ENCODE results near the gene XYLT2.

The XYLT2 gene

DNA sequence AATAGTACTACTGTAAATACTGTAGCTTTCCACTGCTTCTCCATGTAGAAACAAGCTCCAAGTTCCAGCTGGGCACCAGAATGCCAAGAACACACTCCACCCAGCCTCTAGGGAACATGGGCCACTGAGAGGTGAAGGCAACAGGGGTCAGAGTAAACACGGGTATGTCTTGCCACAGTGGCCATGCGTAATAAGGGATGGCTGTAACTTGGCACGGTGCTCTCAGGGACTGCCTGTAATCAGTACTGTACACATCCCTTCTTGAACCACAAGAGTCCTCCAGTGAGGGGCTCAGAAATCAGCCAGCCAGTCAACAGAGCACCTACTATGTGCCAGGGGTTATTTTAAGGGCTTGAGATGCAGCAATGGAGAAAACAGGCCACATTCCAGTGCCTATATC is 40.6 kb downstream of the XYLT2 start:
- H3K4me3 ChIP-seq (ENCODE audit: low read depth, low read length): no peak overlapping the region
- TF ChIP-seq CTCF (IDR thresholded peaks at IDR 0.05; ENCODE audit: low read depth, low read length, missing control alignments): no peak
- no peak for DNase-seq (ENCODE audit: low read depth)
- in situ Hi-C loops (cut with HindIII; ENCODE audit: low sequenced_read_pairs): no loop called here

DNA sequence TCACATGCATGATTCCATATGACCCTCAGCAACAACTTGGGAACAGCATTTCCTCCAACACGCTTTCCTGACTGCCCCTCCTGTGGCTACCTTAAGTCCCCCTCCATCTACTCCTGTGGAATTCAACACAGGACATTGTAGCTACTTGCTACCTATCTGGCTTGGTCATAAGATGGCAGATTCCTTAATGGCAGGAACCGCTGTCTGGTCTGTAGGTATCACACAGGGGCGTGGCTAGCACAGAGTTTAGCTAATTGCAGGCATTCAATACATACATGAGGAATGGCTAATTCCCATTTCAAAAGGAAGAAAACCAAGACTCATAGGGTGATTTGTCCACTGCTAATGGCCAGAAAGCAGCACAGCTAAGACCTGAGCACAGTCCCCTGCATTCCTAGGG is 42.8 kb downstream of the XYLT2 start:
- no peak for TF ChIP-seq CTCF (IDR thresholded peaks at IDR 0.05; ENCODE audit: low read depth, low read length, missing control alignments)
- H3K4me3 ChIP-seq (ENCODE audit: low read depth, low read length): no peak overlapping the region
- no peak for DNase-seq (ENCODE audit: low read depth)
- in situ Hi-C loops (cut with HindIII; ENCODE audit: low sequenced_read_pairs): no loop called here

- no peak for DNase-seq (ENCODE audit: low read depth)
- H3K4me3 ChIP-seq (ENCODE audit: low read depth, low read length): no peak overlapping the region
- TF ChIP-seq CTCF (IDR thresholded peaks at IDR 0.05; ENCODE audit: low read depth, low read length, missing control alignments): no peak
- in situ Hi-C loops (cut with HindIII; ENCODE audit: low sequenced_read_pairs): no loop called here
Observed at GRCh38 chr17:50389534-50389933, 43.6 kb downstream of the XYLT2 start.

- DNase-seq (ENCODE audit: low read depth): no peak
- in situ Hi-C loops (cut with HindIII; ENCODE audit: low sequenced_read_pairs): no loop called here
- TF ChIP-seq CTCF (IDR thresholded peaks at IDR 0.05; ENCODE audit: low read depth, low read length, missing control alignments): no peak
Observed at GRCh38 chr17:50392621-50393020, 46.7 kb downstream of the XYLT2 start.

GRCh38 chr17:50393700-50394099 is 47.8 kb downstream of the XYLT2 start:
- no peak for TF ChIP-seq CTCF (IDR thresholded peaks at IDR 0.05; ENCODE audit: low read depth, low read length, missing control alignments)
- H3K4me3 ChIP-seq (ENCODE audit: low read depth, low read length): no peak overlapping the region
- in situ Hi-C loops (cut with HindIII; ENCODE audit: low sequenced_read_pairs): no loop called here
- DNase-seq (ENCODE audit: low read depth): no peak

More at GRCh38 chr17:50392621-50393020, 46.7 kb downstream of the XYLT2 start:
- H3K4me3 ChIP-seq (ENCODE audit: low read depth, low read length): no peak overlapping the region

- no peak for TF ChIP-seq CTCF (IDR thresholded peaks at IDR 0.05; ENCODE audit: low read depth, low read length, missing control alignments)
- in situ Hi-C loops (cut with HindIII; ENCODE audit: low sequenced_read_pairs): no loop called here
- DNase-seq (ENCODE audit: low read depth): no peak
- H3K4me3 ChIP-seq (ENCODE audit: low read depth, low read length): no peak overlapping the region
Observed at GRCh38 chr17:50394711-50395110, 48.8 kb downstream of the XYLT2 start.
